ENCODE data around the gene ZRANB3. TPM values are rescaled to one million over a fixed set of nuclear protein-coding genes. Genes with fewer than 3 reads are reported as not detected.
"Not testable (repeated sequence)": the region's sequence is repeated elsewhere in the genome, so short reads cannot be mapped to it uniquely, and the experiment has no call there.

Gene ZRANB3
- polyA plus RNA-seq, 1 experiment, result 3.3 TPM

DNA sequence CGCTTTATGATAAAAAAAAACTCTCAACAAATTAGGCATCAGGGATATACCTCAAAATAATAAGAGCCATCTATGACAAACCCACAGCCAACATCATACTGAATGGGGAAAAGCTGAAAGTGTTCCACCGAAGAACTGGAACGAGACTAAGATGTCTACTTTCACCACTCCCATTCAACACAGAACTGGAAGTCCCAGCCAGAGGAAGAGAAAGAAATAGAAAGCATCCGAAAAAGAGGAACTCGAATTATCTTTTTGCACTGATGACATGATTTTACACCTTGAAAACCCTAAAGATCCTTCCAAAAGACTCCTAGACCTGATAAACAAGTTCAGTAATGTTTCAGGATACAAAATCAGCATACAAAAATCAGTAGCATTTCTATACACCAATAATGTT is 121.6 kb downstream of the ZRANB3 start:
- Histone ChIP-seq H3K27me3 (ENCODE audit: control insufficient read depth, insufficient read depth, low read length) (no peaks in the 10 kb centered on the region), H3K4me3 (ENCODE audit: low read depth, low read length) (no peak overlapping the region), H3K36me3 (ENCODE audit: control insufficient read depth, insufficient read depth, low read length) (no peaks in the 10 kb centered on the region)
- ChIA-PET POLR2A (no interaction called here), CTCF (no interaction called here)
- TF ChIP-seq CTCF (IDR thresholded peaks at IDR 0.05; ENCODE audit: insufficient read depth, low read depth, low read length), result no peak
- no peak for DNase-seq (ENCODE audit: low read depth)

- H3K4me3 ChIP-seq (ENCODE audit: low read depth, low read length); CTCF ChIA-PET; POLR2A ChIA-PET; DNase-seq (ENCODE audit: low read depth); H3K36me3 ChIP-seq (ENCODE audit: control insufficient read depth, insufficient read depth, low read length); H3K27me3 ChIP-seq (ENCODE audit: control insufficient read depth, insufficient read depth, low read length): not testable (repeated sequence)
Measured at GRCh38 chr2:135396259-135396658, 134.8 kb downstream of the ZRANB3 start.

- no peak for TF ChIP-seq CTCF (IDR thresholded peaks at IDR 0.05; ENCODE audit: insufficient read depth, low read depth, low read length)
- no peak overlapping the region for H3K4me3 ChIP-seq (ENCODE audit: low read depth, low read length)
- DNase-seq (ENCODE audit: low read depth), result no peak
- POLR2A ChIA-PET, result no interaction called here
- H3K27me3 ChIP-seq (ENCODE audit: control insufficient read depth, insufficient read depth, low read length), result no peaks in the 10 kb centered on the region
- no peaks in the 10 kb centered on the region for H3K36me3 ChIP-seq (ENCODE audit: control insufficient read depth, insufficient read depth, low read length)
- CTCF ChIA-PET, result no interaction called here
Measured at GRCh38 chr2:135386993-135387392, 144.0 kb downstream of the ZRANB3 start.

- Histone ChIP-seq H3K4me3 (ENCODE audit: low read depth, low read length) (no peak overlapping the region), H3K36me3 (ENCODE audit: control insufficient read depth, insufficient read depth, low read length) (no peaks in the 10 kb centered on the region), H3K27me3 (ENCODE audit: control insufficient read depth, insufficient read depth, low read length) (no peaks in the 10 kb centered on the region)
- ChIA-PET POLR2A (no interaction called here), CTCF (no interaction called here)
- DNase-seq (ENCODE audit: low read depth), result no peak
- no peak for TF ChIP-seq CTCF (IDR thresholded peaks at IDR 0.05; ENCODE audit: insufficient read depth, low read depth, low read length)
Measured at GRCh38 chr2:135378591-135378990, 152.4 kb downstream of the ZRANB3 start.

DNA sequence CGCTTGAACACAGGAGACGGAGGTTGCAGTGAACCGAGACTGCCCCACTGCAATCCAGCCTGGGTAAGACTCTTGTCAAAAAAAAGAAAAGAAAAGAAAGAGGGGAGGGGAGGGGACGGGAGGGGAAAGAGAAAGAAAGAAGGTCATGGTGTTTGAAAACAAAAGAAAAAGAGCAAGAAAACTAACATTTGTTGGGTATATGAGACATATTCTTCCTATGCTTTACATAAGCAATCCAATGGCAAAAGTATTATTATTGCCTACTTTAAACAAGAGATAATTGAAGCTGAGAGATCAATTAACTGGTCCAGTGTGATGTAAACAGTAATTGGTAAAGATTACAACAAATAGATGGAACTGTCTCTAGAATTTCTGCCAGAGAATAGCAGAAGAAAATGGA is 157.3 kb downstream of the ZRANB3 start:
- no peak overlapping the region for H3K4me3 ChIP-seq (ENCODE audit: low read depth, low read length)
- POLR2A ChIA-PET, result no interaction called here
- no peak for TF ChIP-seq CTCF (IDR thresholded peaks at IDR 0.05; ENCODE audit: insufficient read depth, low read depth, low read length)
- no peak for DNase-seq (ENCODE audit: low read depth)
- no peaks in the 10 kb centered on the region for H3K27me3 ChIP-seq (ENCODE audit: control insufficient read depth, insufficient read depth, low read length)
- CTCF ChIA-PET, result interaction anchor here (0.6 kb wide), 1 partner anchor 93 kb away, joined by 4 read pairs; no protein-coding TSS in a partner anchor
- no peaks in the 10 kb centered on the region for H3K36me3 ChIP-seq (ENCODE audit: control insufficient read depth, insufficient read depth, low read length)

- TF ChIP-seq CTCF (IDR thresholded peaks at IDR 0.05; ENCODE audit: insufficient read depth, low read depth, low read length), result no peak
- Histone ChIP-seq H3K36me3 (ENCODE audit: control insufficient read depth, insufficient read depth, low read length) (no peaks in the 10 kb centered on the region), H3K27me3 (ENCODE audit: control insufficient read depth, insufficient read depth, low read length) (no peaks in the 10 kb centered on the region), H3K4me3 (ENCODE audit: low read depth, low read length) (no peak overlapping the region)
- POLR2A ChIA-PET, result no interaction called here
- no peak for DNase-seq (ENCODE audit: low read depth)
- CTCF ChIA-PET, result no interaction called here
Measured at GRCh38 chr2:135349941-135350340, 181.1 kb downstream of the ZRANB3 start.

- H3K4me3 ChIP-seq (ENCODE audit: low read depth, low read length); POLR2A ChIA-PET; CTCF ChIA-PET; DNase-seq (ENCODE audit: low read depth); H3K36me3 ChIP-seq (ENCODE audit: control insufficient read depth, insufficient read depth, low read length); H3K27me3 ChIP-seq (ENCODE audit: control insufficient read depth, insufficient read depth, low read length): not testable (repeated sequence)
Measured at GRCh38 chr2:135348096-135348704, 182.8 kb downstream of the ZRANB3 start.

Measured in BJ (cell line).